CD4-positive, alpha-beta memory T cell (primary cell): ENCODE measurements around the gene JAK2. TPM values are rescaled to one million over a fixed set of nuclear protein-coding genes. Genes with fewer than 3 reads are reported as not detected.

Source experiments
- CTCF ChIA-PET: fragments of 350-600 bp; sonication (Branson Sonifier 250); formaldehyde crosslinking; loops from one replicate; lab custom pipeline; 2021; ENCODE audit warnings: inconsistent platforms; ENCODE audit not compliant: partially characterized antibody; lab: Charles Lee
- POLR2A ChIA-PET: fragments of 350-600 bp; sonication (Branson Sonifier 250); formaldehyde crosslinking; loops from one replicate; lab custom pipeline; 2021; ENCODE audit not compliant: partially characterized antibody; lab: Charles Lee
- DNase-seq, 5 donors: peaks; one replicate each; pipeline versions ENCODE4 v3.0.0 to v3.0.0-alpha.2; 2020 to 2022; ENCODE audit warnings: mixed read lengths in 1 of 5
- H3K27ac ChIP-seq: one replicate; pipeline ENCODE4 v1.7.0; 2013; ENCODE audit warnings: low read depth, low read length
- H3K27me3 ChIP-seq: 2 replicates; pipeline ENCODE4 v1.7.0; 2013; ENCODE audit warnings: mild to moderate bottlenecking, low read length, moderate library complexity; ENCODE audit not compliant: insufficient read depth
- H3K36me3 ChIP-seq: 2 replicates; pipeline ENCODE4 v1.7.0; 2013; ENCODE audit warnings: mild to moderate bottlenecking, low read length, moderate library complexity; ENCODE audit not compliant: insufficient read depth
- H3K4me1 ChIP-seq: 2 replicates; pipeline ENCODE4 v1.7.0; 2013; ENCODE audit warnings: mild to moderate bottlenecking, low read length, moderate library complexity; ENCODE audit not compliant: insufficient read depth
- H3K4me3 ChIP-seq, 2 donors: one replicate each; pipeline ENCODE4 v1.7.0; 2013; ENCODE audit warnings: low read length in 2 of 2, mild to moderate bottlenecking in 1 of 2
- H3K9me3 ChIP-seq, 2 donors: one replicate each; pipeline ENCODE4 v1.7.0; 2013; ENCODE audit warnings: low read length in 2 of 2, control low read depth in 1 of 2; ENCODE audit not compliant: control insufficient read depth in 1 of 2
- H3K27ac Mint-ChIP-seq, 7 donors: one replicate each; pipeline ENCODE4 v1.8.0; 2020 to 2021; ENCODE audit warnings: mixed read lengths in 7 of 7, mild to moderate bottlenecking in 6 of 7, inconsistent platforms in 3 of 7, moderate library complexity in 3 of 7
- H3K27me3 Mint-ChIP-seq, 2 donors: one replicate each; pipeline ENCODE4 v1.8.0; 2020 to 2021; ENCODE audit warnings: mixed read lengths in 2 of 2
- H3K36me3 Mint-ChIP-seq, 2 donors: one replicate each; pipeline ENCODE4 v1.8.0; 2020 to 2021; ENCODE audit warnings: mixed read lengths in 2 of 2, inconsistent platforms in 1 of 2, mild to moderate bottlenecking in 1 of 2
- H3K4me1 Mint-ChIP-seq, 4 donors: one replicate each; pipeline ENCODE4 v1.8.0; 2020 to 2021; ENCODE audit warnings: mixed read lengths in 4 of 4, mild to moderate bottlenecking in 1 of 4
- H3K4me3 Mint-ChIP-seq, 8 donors: one replicate each; pipeline ENCODE4 v1.8.0; 2020 to 2021; ENCODE audit warnings: mixed read lengths in 8 of 8, mild to moderate bottlenecking in 7 of 8, moderate library complexity in 6 of 8, inconsistent platforms in 3 of 8
- H3K9me3 Mint-ChIP-seq, 8 donors: one replicate each; pipeline ENCODE4 v1.8.0; 2020 to 2021; ENCODE audit warnings: mixed read lengths in 8 of 8, mild to moderate bottlenecking in 5 of 8, inconsistent platforms in 3 of 8, moderate library complexity in 1 of 8
- intact Hi-C: fragments of 100-400 bp; cut with micrococcal nuclease; formaldehyde crosslinking; loops from one replicate; pipeline ENCODE4 v1.15.1; 2023
- polyA plus RNA-seq, 2 donors: library from polyadenylated mRNA; unstranded; fragments of 300-500 nt; fragmentation: Illumina TruSeq; gene quantifications; one replicate each; pipeline ENCODE4 v1.2.3, GENCODE V29; 2021
- total RNA-seq, 2 experiments: library from RNA; stranded (reverse); gene quantifications; one replicate each; pipeline ENCODE4 v1.2.3, GENCODE V29; 2021

Gene JAK2
- total and polyA plus RNA-seq, 4 experiments from 2014 or later, result 4.6 to 19.9 (median 12.5) TPM

- Histone ChIP-seq H3K36me3 (no peaks in the 10 kb centered on the region), H3K27ac (no peak overlapping the region), H3K4me1 (peaks cover 7% of the 10 kb centered on the region), H3K27me3 (no peaks in the 10 kb centered on the region), H3K9me3 (no peaks in the 10 kb centered on the region), H3K4me3 (no peak overlapping the region)
- peaks cover 0 to 1% of the 10 kb centered on the region in 2 donors for H3K27me3 Mint-ChIP-seq
- H3K36me3 Mint-ChIP-seq, result no peaks in the 10 kb centered on the region
- H3K27ac Mint-ChIP-seq, result no peak overlapping the region
- ChIA-PET POLR2A (no interaction called here), CTCF (interaction anchor here (1.9 kb wide), 1 partner anchor 9 kb away, joined by 11 read pairs; no protein-coding TSS in a partner anchor)
- H3K4me1 Mint-ChIP-seq, result peaks cover 7 to 9% (median 7%) of the 10 kb centered on the region in 4 donors
- DNase-seq, result no peak
- no peak overlapping the region for H3K4me3 Mint-ChIP-seq
- intact Hi-C loops, result no loop called here
- H3K9me3 Mint-ChIP-seq, result no peaks in the 10 kb centered on the region
Observed at GRCh38 chr9:4979239-4979638, 5.8 kb upstream of the JAK2 start.

- peaks cover 7 to 12% (median 9%) of the 10 kb centered on the region in 4 donors for H3K4me1 Mint-ChIP-seq
- no peak overlapping the region for H3K4me3 ChIP-seq
- intact Hi-C loops, result loop anchor here (10.0 kb wide), 3 partner anchors 1025 to 1455 kb away; partner anchors contain the start of genes RFX3 and UHRF2
- H3K27ac ChIP-seq, result no peak overlapping the region
- no peaks in the 10 kb centered on the region for H3K9me3 ChIP-seq
- peaks cover 9% of the 10 kb centered on the region for H3K4me1 ChIP-seq
- no peak overlapping the region for H3K27ac Mint-ChIP-seq
- no peaks in the 10 kb centered on the region for H3K36me3 ChIP-seq
- peaks cover 0 to 1% of the 10 kb centered on the region in 2 donors for H3K27me3 Mint-ChIP-seq
- no peaks in the 10 kb centered on the region for H3K27me3 ChIP-seq
- ChIA-PET CTCF (interaction anchor here (1.9 kb wide), 1 partner anchor 8 kb away, joined by 11 read pairs; no protein-coding TSS in a partner anchor), POLR2A (no interaction called here)
- no peaks in the 10 kb centered on the region for H3K9me3 Mint-ChIP-seq
- H3K36me3 Mint-ChIP-seq, result no peaks in the 10 kb centered on the region
- DNase-seq, result no peak
- peak overlapping the region in 1 of 8 donors; percentile 13 for H3K4me3 Mint-ChIP-seq
Observed at GRCh38 chr9:4980086-4980727, 4.9 kb upstream of the JAK2 start.

GRCh38 chr9:4982721-4983482 lies 2.2 kb upstream of the JAK2 start:
- H3K4me1 ChIP-seq, result peaks cover 28% of the 10 kb centered on the region
- no peaks in the 10 kb centered on the region for H3K36me3 ChIP-seq
- POLR2A ChIA-PET, result interaction anchor here (1.4 kb wide), 1 partner anchor 190 kb away, joined by 3 read pairs; the partner anchor contains the start of gene RCL1
- no peak overlapping the region for H3K4me3 ChIP-seq
- no peaks in the 10 kb centered on the region for H3K27me3 ChIP-seq
- intact Hi-C loops, result loop anchor here (10.0 kb wide), 3 partner anchors 1022 to 1458 kb away; partner anchors contain the start of genes RFX3 and UHRF2
- Mint-ChIP-seq H3K36me3 (no peaks in the 10 kb centered on the region), H3K4me3 (peak overlapping the region in 4 of 8 donors; percentile 28 to 96 (median 94)), H3K9me3 (no peaks in the 10 kb centered on the region), H3K4me1 (peaks cover 15 to 30% (median 24%) of the 10 kb centered on the region in 4 donors), H3K27me3 (no peaks in the 10 kb centered on the region), H3K27ac (peak overlapping the region in 3 of 7 donors; percentile 51 to 83 (median 58))
- no peaks in the 10 kb centered on the region for H3K9me3 ChIP-seq
- CTCF ChIA-PET, result interaction anchor here (1.0 to 1.8 kb wide), 2 partner anchors 220 to 224 kb away, joined by 3 to 15 read pairs; no protein-coding TSS in a partner anchor
- DNase-seq, result no peak
- H3K27ac ChIP-seq, result no peak overlapping the region

GRCh38 chr9:4983601-4984165 lies 1.4 kb upstream of the JAK2 start:
- CTCF ChIA-PET, result interaction anchor here (1.8 kb wide), 1 partner anchor 224 kb away, joined by 15 read pairs; no protein-coding TSS in a partner anchor
- intact Hi-C loops, result loop anchor here (1.0 to 10.0 kb wide), 7 partner anchors 12 to 1459 kb away; partner anchors contain the start of genes ERMP1, RFX3, RIC1 and UHRF2
- peak overlapping the region; percentile 73 for H3K27ac ChIP-seq
- H3K4me3 ChIP-seq, result peak overlapping the region in 1 of 2 donors; percentile 53
- no peaks in the 10 kb centered on the region for H3K36me3 Mint-ChIP-seq
- H3K27ac Mint-ChIP-seq, result peak overlapping the region in 6 of 7 donors; percentile 76 to 97 (median 92)
- H3K4me1 Mint-ChIP-seq, result peaks cover 15 to 30% (median 24%) of the 10 kb centered on the region in 4 donors
- no peaks in the 10 kb centered on the region for H3K27me3 ChIP-seq
- no peaks in the 10 kb centered on the region for H3K9me3 Mint-ChIP-seq
- H3K27me3 Mint-ChIP-seq, result no peaks in the 10 kb centered on the region
- H3K4me3 Mint-ChIP-seq, result peak overlapping the region; percentile 90 to 96 (median 94)
- peaks cover 36% of the 10 kb centered on the region for H3K4me1 ChIP-seq
- H3K36me3 ChIP-seq, result no peaks in the 10 kb centered on the region
- POLR2A ChIA-PET, result interaction anchor here (1.4 kb wide), 1 partner anchor 190 kb away, joined by 3 read pairs; the partner anchor contains the start of gene RCL1
- H3K9me3 ChIP-seq, result no peaks in the 10 kb centered on the region
- no peak for DNase-seq

GRCh38 chr9:4984171-4984620 lies 876 bp upstream of the JAK2 start:
- CTCF ChIA-PET, result interaction anchor here (12.7 kb wide), 1 partner anchor 227 kb away, joined by 249 read pairs; no protein-coding TSS in a partner anchor
- H3K36me3 ChIP-seq, result no peaks in the 10 kb centered on the region
- H3K27me3 ChIP-seq, result no peaks in the 10 kb centered on the region
- H3K27me3 Mint-ChIP-seq, result no peaks in the 10 kb centered on the region
- H3K4me3 Mint-ChIP-seq, result peak overlapping the region; percentile 90 to 96 (median 94)
- no peak for DNase-seq
- H3K4me1 ChIP-seq, result peaks cover 41% of the 10 kb centered on the region
- H3K9me3 ChIP-seq, result no peaks in the 10 kb centered on the region
- no peaks in the 10 kb centered on the region for H3K9me3 Mint-ChIP-seq
- H3K4me1 Mint-ChIP-seq, result peaks cover 15 to 30% (median 24%) of the 10 kb centered on the region in 4 donors
- H3K27ac Mint-ChIP-seq, result peak overlapping the region; percentile 76 to 97 (median 92)
- no peaks in the 10 kb centered on the region for H3K36me3 Mint-ChIP-seq
- H3K4me3 ChIP-seq, result peak overlapping the region; percentile 53
- POLR2A ChIA-PET, result interaction anchor here (0.8 to 4.3 kb wide), 15 partner anchors 13 to 1458 kb away, joined by 3 to 42 read pairs (median 6); partner anchors contain the start of genes AK3, CD274, CDC37L1 and PLGRKT
- intact Hi-C loops, result loop anchor here (1.0 to 10.0 kb wide), 7 partner anchors 13 to 1459 kb away; partner anchors contain the start of genes ERMP1, RFX3, RIC1 and UHRF2
- peak overlapping the region; percentile 73 for H3K27ac ChIP-seq

- Histone ChIP-seq H3K36me3 (no peaks in the 10 kb centered on the region), H3K4me1 (peaks cover 49% of the 10 kb centered on the region), H3K4me3 (peak overlapping the region; percentile 53), H3K27ac (peak overlapping the region; percentile 73), H3K27me3 (no peaks in the 10 kb centered on the region), H3K9me3 (no peaks in the 10 kb centered on the region)
- Mint-ChIP-seq H3K27ac (peak overlapping the region; percentile 76 to 96 (median 88)), H3K4me3 (peak overlapping the region; percentile 90 to 97 (median 96)), H3K9me3 (no peaks in the 10 kb centered on the region), H3K4me1 (peaks cover 15 to 30% (median 24%) of the 10 kb centered on the region in 4 donors), H3K27me3 (no peaks in the 10 kb centered on the region), H3K36me3 (no peaks in the 10 kb centered on the region)
- intact Hi-C loops, result loop anchor here (1.0 to 10.0 kb wide), 13 partner anchors 48 to 1461 kb away; partner anchors contain the start of genes AK3, CDC37L1, ERMP1 and PLGRKT
- DNase-seq, result peak; percentile 25 to 44 (median 27)
- POLR2A ChIA-PET, result interaction anchor here (0.5 to 4.3 kb wide), 24 partner anchors 10 to 1459 kb away, joined by 3 to 42 read pairs (median 4); partner anchors contain the start of genes AK3, CD274, CDC37L1 and RCL1
- CTCF ChIA-PET, result interaction anchor here (0.8 to 12.7 kb wide), 13 partner anchors 11 to 615 kb away, joined by 3 to 249 read pairs (median 4); partner anchors contain the start of gene CDC37L1
Observed at GRCh38 chr9:4985386-4986266, 554 bp downstream of the JAK2 start.
